22Rv1 (cell line): ENCODE results near the gene VASP.

Experiments used
- CTCF ChIP-seq: fragments of 450-650 bp; IDR thresholded peaks from 2 replicates; pipeline ENCODE4 v1.5.1; 2017; ENCODE audit warnings: mild to moderate bottlenecking
- ZFX ChIP-seq: fragments of 450-650 bp; IDR thresholded peaks from 2 replicates; pipeline ENCODE4 v1.6.1; 2017; ENCODE audit warnings: antibody characterized with exemption, borderline replicate concordance

- no peak for TF ChIP-seq CTCF
- TF ChIP-seq ZFX, result no peak
Measured at GRCh38 chr19:45495178-45495577, 12.1 kb upstream of the VASP start.
